SW480 (cell line): ENCODE measurements around the gene ARNT2.
"Not testable (repeated sequence)": the region's sequence is repeated elsewhere in the genome, so short reads cannot be mapped to it uniquely, and the experiment has no call there.

Experiments used
- DNase-seq: peaks from one replicate; pipeline ENCODE4 v3.0.0-alpha.2; 2016; ENCODE audit warnings: low spot score

ARNT2 gene

GRCh38 chr15:80404057-80404760 lies at the start of gene ARNT2:
TSS of gene ARNT2 (plus strand) at chr15:80404382. CDS start at chr15:80404516, 134 bp downstream.
- DNase-seq, result peak; percentile 47

GRCh38 chr15:80367094-80367493 lies 37.1 kb upstream of the ARNT2 start:
- DNase-seq, result peak; percentile 6

GRCh38 chr15:80367661-80368060 lies 36.5 kb upstream of the ARNT2 start:
- no peak for DNase-seq

GRCh38 chr15:80371924-80372323 lies 32.3 kb upstream of the ARNT2 start:
- DNase-seq, result no peak

- no peak for DNase-seq
Measured at GRCh38 chr15:80374441-80374840, 29.7 kb upstream of the ARNT2 start.

- DNase-seq, result no peak
Measured at GRCh38 chr15:80375968-80376891, 28.0 kb upstream of the ARNT2 start.

GRCh38 chr15:80379693-80380092 lies 24.5 kb upstream of the ARNT2 start:
- no peak for DNase-seq

- no peak for DNase-seq
Measured at GRCh38 chr15:80380154-80380553, 24.0 kb upstream of the ARNT2 start.

GRCh38 chr15:80382285-80382684 lies 21.9 kb upstream of the ARNT2 start:
- DNase-seq, result no peak

GRCh38 chr15:80384432-80384831 lies 19.8 kb upstream of the ARNT2 start:
- no peak for DNase-seq

- DNase-seq, result no peak
Measured at GRCh38 chr15:80386151-80386550, 18.0 kb upstream of the ARNT2 start.

- DNase-seq, result no peak
Measured at GRCh38 chr15:80388326-80388725, 15.9 kb upstream of the ARNT2 start.

GRCh38 chr15:80389370-80389769 lies 14.8 kb upstream of the ARNT2 start:
- DNase-seq, result no peak

GRCh38 chr15:80390942-80391341 lies 13.2 kb upstream of the ARNT2 start:
- not testable (repeated sequence) for DNase-seq

GRCh38 chr15:80395616-80396015 lies 8.6 kb upstream of the ARNT2 start:
- no peak for DNase-seq

GRCh38 chr15:80396096-80396495 lies 8.1 kb upstream of the ARNT2 start:
- DNase-seq, result peak; percentile 2

- no peak for DNase-seq
Measured at GRCh38 chr15:80399508-80399907, 4.7 kb upstream of the ARNT2 start.

GRCh38 chr15:80401456-80401855 lies 2.7 kb upstream of the ARNT2 start:
- no peak for DNase-seq

GRCh38 chr15:80402339-80402738 lies 1.8 kb upstream of the ARNT2 start:
- DNase-seq, result no peak

GRCh38 chr15:80403712-80404056 lies 498 bp upstream of the ARNT2 start:
- no peak for DNase-seq

- DNase-seq, result peak; percentile 52
Measured at GRCh38 chr15:80404761-80405553, 775 bp downstream of the ARNT2 start.

GRCh38 chr15:80405554-80405850 lies 1.3 kb downstream of the ARNT2 start:
- DNase-seq, result no peak

- no peak for DNase-seq
Measured at GRCh38 chr15:80405970-80406369, 1.8 kb downstream of the ARNT2 start.
